Measurements from ENCODE around the gene CCDC27.

- TF ChIP-seq, protein P1, sequence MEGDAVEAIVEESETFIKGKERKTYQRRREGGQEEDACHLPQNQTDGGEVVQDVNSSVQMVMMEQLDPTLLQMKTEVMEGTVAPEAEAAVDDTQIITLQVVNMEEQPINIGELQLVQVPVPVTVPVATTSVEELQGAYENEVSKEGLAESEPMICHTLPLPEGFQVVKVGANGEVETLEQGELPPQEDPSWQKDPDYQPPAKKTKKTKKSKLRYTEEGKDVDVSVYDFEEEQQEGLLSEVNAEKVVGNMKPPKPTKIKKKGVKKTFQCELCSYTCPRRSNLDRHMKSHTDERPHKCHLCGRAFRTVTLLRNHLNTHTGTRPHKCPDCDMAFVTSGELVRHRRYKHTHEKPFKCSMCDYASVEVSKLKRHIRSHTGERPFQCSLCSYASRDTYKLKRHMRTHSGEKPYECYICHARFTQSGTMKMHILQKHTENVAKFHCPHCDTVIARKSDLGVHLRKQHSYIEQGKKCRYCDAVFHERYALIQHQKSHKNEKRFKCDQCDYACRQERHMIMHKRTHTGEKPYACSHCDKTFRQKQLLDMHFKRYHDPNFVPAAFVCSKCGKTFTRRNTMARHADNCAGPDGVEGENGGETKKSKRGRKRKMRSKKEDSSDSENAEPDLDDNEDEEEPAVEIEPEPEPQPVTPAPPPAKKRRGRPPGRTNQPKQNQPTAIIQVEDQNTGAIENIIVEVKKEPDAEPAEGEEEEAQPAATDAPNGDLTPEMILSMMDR (IDR thresholded peaks at IDR 0.05) = no peak
- TF ChIP-seq POLR2A (IDR thresholded peaks at IDR 0.05) = no peak
Observed at GRCh38 chr1:3717715-3718601, 34.3 kb upstream of the CCDC27 start.

Data from Peyer's patch (tissue), 4 donors.